WTC11 (cell line): ENCODE results near the gene LBX2. TPM values are rescaled to one million over a fixed set of nuclear protein-coding genes. Genes with fewer than 3 reads are reported as not detected.

Source experiments
- ATAC-seq: fragments of 200-7000 bp; cut with Tn5 transposase; 2 replicates; pipeline ENCODE4 v1.10.0; 2021; ENCODE audit warnings: mild to moderate bottlenecking, moderate library complexity
- CTCF ChIA-PET: fragments of 300-600 bp; sonication (Branson Sonifier 250); formaldehyde crosslinking; loops from one replicate; lab custom pipeline; 2021; ENCODE audit warnings: antibody characterized with exemption; lab: Charles Lee
- POLR2A ChIA-PET: fragments of 350-600 bp; sonication (Branson Sonifier 250); formaldehyde crosslinking; loops from one replicate; lab custom pipeline; 2021; ENCODE audit warnings: antibody characterized with exemption; lab: Charles Lee
- DNase-seq: peaks from one replicate; pipeline ENCODE4 v3.0.0; 2021; ENCODE audit warnings: low spot score
- H3K27ac Mint-ChIP-seq: 2 replicates; pipeline ENCODE4 v1.8.0; 2021; ENCODE audit warnings: mixed read lengths
- H3K27me3 Mint-ChIP-seq: 2 replicates; pipeline ENCODE4 v1.8.0; 2021; ENCODE audit warnings: low read depth, mild to moderate bottlenecking, moderate library complexity, mixed read lengths
- H3K36me3 Mint-ChIP-seq: 2 replicates; pipeline ENCODE4 v1.8.0; 2021; ENCODE audit warnings: mixed read lengths
- H3K4me1 Mint-ChIP-seq: 2 replicates; pipeline ENCODE4 v1.8.0; 2022; ENCODE audit warnings: mixed read lengths
- H3K4me3 Mint-ChIP-seq: 2 replicates; pipeline ENCODE4 v1.8.0; 2021; ENCODE audit warnings: mild to moderate bottlenecking, moderate library complexity, mixed read lengths
- H3K9me3 Mint-ChIP-seq: 2 replicates; pipeline ENCODE4 v1.8.0; 2021; ENCODE audit warnings: mixed read lengths
- ATF2 ChIP-seq: sonication (generic); formaldehyde crosslinking; IDR thresholded peaks from 2 replicates; pipeline ENCODE4 v1.8.1; 2022; ENCODE audit warnings: low read depth, missing genetic modification reagents, borderline replicate concordance
- ELF4 ChIP-seq: sonication (generic); formaldehyde crosslinking; IDR thresholded peaks from 2 replicates; pipeline ENCODE4 v1.8.1; 2022; ENCODE audit warnings: low read depth, mild to moderate bottlenecking, moderate library complexity, missing genetic modification reagents
- ERG ChIP-seq: fragments of 250-450 bp; sonication (Bioruptor Pico); IDR thresholded peaks from 2 replicates; pipeline ENCODE4 v1.8.0; 2021; ENCODE audit warnings: mild to moderate bottlenecking
- MAX ChIP-seq: sonication (generic); formaldehyde crosslinking; IDR thresholded peaks from 2 replicates; pipeline ENCODE4 v1.8.0; 2022; ENCODE audit warnings: mild to moderate bottlenecking, missing genetic modification reagents
- NFYB ChIP-seq: sonication (generic); formaldehyde crosslinking; conservative IDR thresholded peaks from 2 replicates; pipeline ENCODE4 v1.8.0; 2022; ENCODE audit warnings: low read depth, missing genetic modification reagents
- PREB ChIP-seq: sonication (generic); formaldehyde crosslinking; IDR thresholded peaks from 2 replicates; pipeline ENCODE4 v1.8.1; 2022; ENCODE audit warnings: mild to moderate bottlenecking, missing genetic modification reagents, moderate library complexity, borderline replicate concordance
- RELA ChIP-seq: sonication (generic); formaldehyde crosslinking; IDR thresholded peaks from 2 replicates; pipeline ENCODE4 v1.8.1; 2022; ENCODE audit warnings: missing genetic modification reagents, mild to moderate bottlenecking, borderline replicate concordance
- RORB ChIP-seq: fragments of 250-450 bp; sonication (Bioruptor Pico); IDR thresholded peaks from 2 replicates; pipeline ENCODE4 v1.9.0; 2021; ENCODE audit warnings: mild to moderate bottlenecking
- SOX15 ChIP-seq: fragments of 250-450 bp; sonication (Bioruptor Pico); IDR thresholded peaks from 2 replicates; pipeline ENCODE4 v1.9.0; 2021; ENCODE audit warnings: mild to moderate bottlenecking
- USF1 ChIP-seq: sonication (generic); formaldehyde crosslinking; IDR thresholded peaks from 2 replicates; pipeline ENCODE4 v1.8.0; 2022; ENCODE audit warnings: mild to moderate bottlenecking, missing genetic modification reagents
- ZBTB43 ChIP-seq: sonication (generic); formaldehyde crosslinking; IDR thresholded peaks from 2 replicates; pipeline ENCODE4 v1.8.1; 2023; ENCODE audit warnings: mild to moderate bottlenecking, missing genetic modification reagents
- ZNF138 ChIP-seq: sonication (generic); formaldehyde crosslinking; conservative IDR thresholded peaks from 2 replicates; pipeline ENCODE4 v1.8.1; 2022; ENCODE audit warnings: mild to moderate bottlenecking, moderate library complexity, missing genetic modification reagents
- ZNF219 ChIP-seq: sonication (generic); formaldehyde crosslinking; IDR thresholded peaks from 2 replicates; pipeline ENCODE4 v1.8.0; 2023; ENCODE audit warnings: missing genetic modification reagents, mild to moderate bottlenecking, borderline replicate concordance
- ZNF281 ChIP-seq: sonication (generic); formaldehyde crosslinking; IDR thresholded peaks from 2 replicates; pipeline ENCODE4 v1.8.0; 2023; ENCODE audit warnings: mild to moderate bottlenecking, missing genetic modification reagents
- ZNF425 ChIP-seq: fragments of 250-450 bp; sonication (Bioruptor Pico); conservative IDR thresholded peaks from 2 replicates; pipeline ENCODE4 v1.9.0; 2021; ENCODE audit warnings: mild to moderate bottlenecking
- ZNF512 ChIP-seq: sonication (generic); formaldehyde crosslinking; IDR thresholded peaks from 2 replicates; pipeline ENCODE4 v1.8.1; 2022; ENCODE audit warnings: missing genetic modification reagents, borderline replicate concordance
- ZSCAN18 ChIP-seq: fragments of 250-450 bp; sonication (Bioruptor Pico); IDR thresholded peaks from 2 replicates; pipeline ENCODE4 v2.1.2; 2022; ENCODE audit warnings: mild to moderate bottlenecking, moderate library complexity
- total RNA-seq: library from RNA; stranded (reverse); gene quantifications from 3 replicates; pipeline ENCODE4 v1.2.3, GENCODE V29; 2021

The LBX2 gene
- total RNA-seq, 1 experiment from 2014 or later: 1.0 TPM

GRCh38 chr2:74538881-74539339 is 39.5 kb upstream of the LBX2 start:
- Mint-ChIP-seq H3K9me3 (no peaks in the 10 kb centered on the region), H3K4me3 (no peak overlapping the region), H3K27me3 (peaks cover 3% of the 10 kb centered on the region; the same call in 1 of the 2 replicates), H3K36me3 (peaks cover 2% of the 10 kb centered on the region; the same call in 1 of the 2 replicates), H3K27ac (no peak overlapping the region), H3K4me1 (peaks cover 8% of the 10 kb centered on the region; the same call in 1 of the 2 replicates)
- TF ChIP-seq ZNF138 (CRISPR knock-in tag) (no peak), USF1 (no peak), ZNF512 (CRISPR knock-in tag) (no peak), ZBTB43 (no peak), RELA (CRISPR knock-in tag) (no peak), ELF4 (no peak)
- POLR2A ChIA-PET: interaction anchor here (0.9 kb wide), 1 partner anchor 21 kb away, joined by 3 read pairs; no protein-coding TSS in a partner anchor
- CTCF ChIA-PET: no interaction called here
- no peak for ATAC-seq
- DNase-seq: no peak

GRCh38 chr2:74537140-74537539 is 37.7 kb upstream of the LBX2 start:
- Mint-ChIP-seq H3K36me3 (peaks cover 16% of the 10 kb centered on the region), H3K27ac (no peak overlapping the region), H3K4me3 (no peak overlapping the region), H3K27me3 (0 out of 2 replicates have a peak, but pooled peaks cover 3% of the 10 kb centered on the region), H3K9me3 (no peaks in the 10 kb centered on the region), H3K4me1 (peaks cover 8% of the 10 kb centered on the region; the same call in 1 of the 2 replicates)
- CTCF ChIA-PET: no interaction called here
- no peak for DNase-seq
- POLR2A ChIA-PET: no interaction called here
- ATAC-seq: no peak
- no peak for TF ChIP-seq SOX15 (CRISPR knock-in tag)
- TF ChIP-seq ERG: no peak
- TF ChIP-seq MAX: no peak
- TF ChIP-seq ZSCAN18 (CRISPR knock-in tag): no peak
- TF ChIP-seq ATF2: no peak
- TF ChIP-seq RORB: no peak
- no peak for TF ChIP-seq ZNF281 (CRISPR knock-in tag)
- no peak for TF ChIP-seq NFYB
- TF ChIP-seq ZNF512 (CRISPR knock-in tag): no peak
- no peak for TF ChIP-seq PREB (CRISPR knock-in tag)
- no peak for TF ChIP-seq ZNF425
- TF ChIP-seq ZNF219: no peak
